ENCODE results near the gene DISC1.

The DISC1 gene

GRCh38 chr1:231950331-231951128 lies 323.9 kb downstream of the DISC1 start:
- no peaks in the 10 kb centered on the region for H3F3A ChIP-seq (ENCODE audit: insufficient read depth, low read length)
- no peaks in the 10 kb centered on the region for H3K9me2 ChIP-seq (ENCODE audit: low read depth, low read length)
- H3K9ac ChIP-seq (ENCODE audit: low read length) = no peak overlapping the region
- H2AFZ ChIP-seq (ENCODE audit: low read length) = no peak overlapping the region
- H3K79me2 ChIP-seq (ENCODE audit: insufficient read depth, low read length) = no peaks in the 10 kb centered on the region
- no peak overlapping the region for H3K4me3 ChIP-seq (ENCODE audit: low read depth, low read length, poor library complexity, severe bottlenecking)
- no peaks in the 10 kb centered on the region for H3K36me3 ChIP-seq (ENCODE audit: insufficient read depth, low read length)
- H3K27me3 ChIP-seq (ENCODE audit: insufficient read depth, low read length) = no peaks in the 10 kb centered on the region
- no peaks in the 10 kb centered on the region for H4K20me1 ChIP-seq (ENCODE audit: insufficient read depth, low read length)
- no peaks in the 10 kb centered on the region for H3K4me1 ChIP-seq (ENCODE audit: insufficient read depth, low read length, severe bottlenecking)
- no peak overlapping the region for H3K4me2 ChIP-seq (ENCODE audit: low read length)
- TF ChIP-seq CTCF (IDR thresholded peaks at IDR 0.05; ENCODE audit: low read length) (no peak), EZH2 (IDR thresholded peaks at IDR 0.05; ENCODE audit: borderline replicate concordance, low read length) (no peak)
- no peak overlapping the region for H3K27ac ChIP-seq (ENCODE audit: low read depth, low read length, poor library complexity, severe bottlenecking)
- H3K9me3 ChIP-seq (ENCODE audit: low read length) = no peaks in the 10 kb centered on the region

DNA sequence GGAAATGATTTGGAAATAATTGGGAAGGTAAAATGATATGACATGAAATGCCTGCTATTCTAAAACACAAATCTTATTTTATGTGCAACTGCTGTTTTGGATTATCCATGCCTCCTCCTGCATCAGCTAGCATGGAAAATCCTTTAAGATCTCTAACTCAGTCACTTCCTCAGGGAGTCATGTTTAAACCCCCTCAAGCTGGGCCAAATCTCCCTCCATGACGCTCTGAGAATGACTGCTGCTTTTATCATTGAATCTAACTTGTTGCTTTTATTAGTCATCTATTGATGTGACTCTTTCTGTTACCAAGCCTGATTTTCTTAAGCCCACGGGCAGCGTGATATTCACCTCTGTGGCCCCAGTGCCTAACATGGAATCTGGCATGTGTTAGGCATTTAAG lies 324.8 kb downstream of the DISC1 start:
- TF ChIP-seq CTCF (IDR thresholded peaks at IDR 0.05; ENCODE audit: low read length) (no peak), EZH2 (IDR thresholded peaks at IDR 0.05; ENCODE audit: borderline replicate concordance, low read length) (no peak)
- Histone ChIP-seq H3K4me3 (ENCODE audit: low read depth, low read length, poor library complexity, severe bottlenecking) (no peak overlapping the region), H3K9me3 (ENCODE audit: low read length) (no peaks in the 10 kb centered on the region), H3F3A (ENCODE audit: insufficient read depth, low read length) (no peaks in the 10 kb centered on the region), H3K9me2 (ENCODE audit: low read depth, low read length) (no peaks in the 10 kb centered on the region), H3K4me2 (ENCODE audit: low read length) (no peak overlapping the region), H3K9ac (ENCODE audit: low read length) (no peak overlapping the region), H3K27ac (ENCODE audit: low read depth, low read length, poor library complexity, severe bottlenecking) (no peak overlapping the region), H3K79me2 (ENCODE audit: insufficient read depth, low read length) (no peaks in the 10 kb centered on the region), H3K27me3 (ENCODE audit: insufficient read depth, low read length) (no peaks in the 10 kb centered on the region), H4K20me1 (ENCODE audit: insufficient read depth, low read length) (no peaks in the 10 kb centered on the region), H3K36me3 (ENCODE audit: insufficient read depth, low read length) (no peaks in the 10 kb centered on the region), H2AFZ (ENCODE audit: low read length) (no peak overlapping the region), H3K4me1 (ENCODE audit: insufficient read depth, low read length, severe bottlenecking) (no peaks in the 10 kb centered on the region)

DNA sequence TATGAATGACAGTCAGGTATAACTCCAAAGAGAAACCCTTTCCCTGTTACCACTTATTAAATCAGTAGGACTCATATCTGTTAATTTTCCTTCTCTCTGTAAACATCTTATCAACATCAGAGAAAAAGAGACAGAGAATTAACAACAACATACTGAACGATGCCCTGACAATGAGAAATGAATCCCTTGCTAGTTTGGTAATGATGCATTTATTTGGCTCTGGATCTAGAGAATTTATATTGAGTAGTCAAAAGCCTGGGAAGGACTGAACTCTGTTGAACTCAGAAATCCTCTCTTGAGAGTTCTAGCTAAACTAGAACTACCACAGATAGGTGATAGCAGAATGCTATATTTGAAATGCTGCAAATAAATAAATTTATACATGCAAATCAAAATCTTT lies 325.6 kb downstream of the DISC1 start:
- H3K9me3 ChIP-seq (ENCODE audit: low read length) = no peaks in the 10 kb centered on the region

More for the DNA sequence above, 325.6 kb downstream of the DISC1 start:
- Histone ChIP-seq H3K9me2 (ENCODE audit: low read depth, low read length) (no peaks in the 10 kb centered on the region), H3K4me2 (ENCODE audit: low read length) (no peak overlapping the region), H3K4me1 (ENCODE audit: insufficient read depth, low read length, severe bottlenecking) (no peaks in the 10 kb centered on the region), H3K27ac (ENCODE audit: low read depth, low read length, poor library complexity, severe bottlenecking) (no peak overlapping the region), H4K20me1 (ENCODE audit: insufficient read depth, low read length) (no peaks in the 10 kb centered on the region), H2AFZ (ENCODE audit: low read length) (no peak overlapping the region), H3K9ac (ENCODE audit: low read length) (no peak overlapping the region), H3K79me2 (ENCODE audit: insufficient read depth, low read length) (no peaks in the 10 kb centered on the region), H3F3A (ENCODE audit: insufficient read depth, low read length) (no peaks in the 10 kb centered on the region), H3K27me3 (ENCODE audit: insufficient read depth, low read length) (no peaks in the 10 kb centered on the region), H3K36me3 (ENCODE audit: insufficient read depth, low read length) (no peaks in the 10 kb centered on the region), H3K4me3 (ENCODE audit: low read depth, low read length, poor library complexity, severe bottlenecking) (no peak overlapping the region)
- TF ChIP-seq EZH2 (IDR thresholded peaks at IDR 0.05; ENCODE audit: borderline replicate concordance, low read length) (no peak), CTCF (IDR thresholded peaks at IDR 0.05; ENCODE audit: low read length) (no peak)

Measured in OCI-LY1 (cell line).